Ramos (cell line): ENCODE results near the gene TNKS1BP1.
"Not testable (repeated sequence)": the region's sequence is repeated elsewhere in the genome, so short reads cannot be mapped to it uniquely, and the experiment has no call there.

Experiments
- in situ Hi-C: fragments of 300-500 bp; cut with MboI; formaldehyde crosslinking; loops from one replicate; pipeline ENCODE4 v1.14.3; 2022; ENCODE audit warnings: low sequenced_read_pairs; ENCODE audit not compliant: unreplicated experiment

TNKS1BP1 gene

GRCh38 chr11:57357310-57357709 lies 32.6 kb upstream of the TNKS1BP1 start:
- in situ Hi-C loops, result no loop called here

GRCh38 chr11:57356268-57356667 lies 31.5 kb upstream of the TNKS1BP1 start:
- in situ Hi-C loops, result no loop called here

GRCh38 chr11:57354699-57355098 lies 29.9 kb upstream of the TNKS1BP1 start:
- in situ Hi-C loops, result no loop called here

- in situ Hi-C loops, result no loop called here
Measured at GRCh38 chr11:57353852-57354251, 29.1 kb upstream of the TNKS1BP1 start.

GRCh38 chr11:57353446-57353845 lies 28.7 kb upstream of the TNKS1BP1 start:
- in situ Hi-C loops, result no loop called here

- in situ Hi-C loops, result no loop called here
Measured at GRCh38 chr11:57353036-57353435, 28.3 kb upstream of the TNKS1BP1 start.

- in situ Hi-C loops, result loop anchor here (5.0 to 10.0 kb wide), 2 partner anchors 215 to 293 kb away; partner anchors contain the start of gene UBE2L6
Measured at GRCh38 chr11:57349491-57350274, 24.9 kb upstream of the TNKS1BP1 start.

GRCh38 chr11:57348636-57349313 lies 24.0 kb upstream of the TNKS1BP1 start:
- in situ Hi-C loops, result loop anchor here (5.0 to 10.0 kb wide), 2 partner anchors 216 to 294 kb away; partner anchors contain the start of gene UBE2L6

- in situ Hi-C loops, result loop anchor here (5.0 to 10.0 kb wide), 2 partner anchors 217 to 294 kb away; partner anchors contain the start of gene UBE2L6
Measured at GRCh38 chr11:57348052-57348451, 23.3 kb upstream of the TNKS1BP1 start.

- in situ Hi-C loops, result loop anchor here (5.0 to 10.0 kb wide), 2 partner anchors 217 to 295 kb away; partner anchors contain the start of gene UBE2L6
Measured at GRCh38 chr11:57347336-57347735, 22.6 kb upstream of the TNKS1BP1 start.

GRCh38 chr11:57345555-57346211 lies 20.9 kb upstream of the TNKS1BP1 start:
- in situ Hi-C loops, result loop anchor here (5.0 to 10.0 kb wide), 2 partner anchors 219 to 297 kb away; partner anchors contain the start of gene UBE2L6

- in situ Hi-C loops, result loop anchor here (5.0 to 10.0 kb wide), 2 partner anchors 220 to 297 kb away; partner anchors contain the start of gene UBE2L6
Measured at GRCh38 chr11:57344826-57345225, 20.1 kb upstream of the TNKS1BP1 start.

GRCh38 chr11:57343825-57344224 lies 19.1 kb upstream of the TNKS1BP1 start:
- in situ Hi-C loops, result loop anchor here (10.0 kb wide), 1 partner anchor 221 kb away; the partner anchor contains the start of gene UBE2L6

GRCh38 chr11:57342702-57343101 lies 17.9 kb upstream of the TNKS1BP1 start:
- in situ Hi-C loops, result loop anchor here (10.0 kb wide), 1 partner anchor 222 kb away; the partner anchor contains the start of gene UBE2L6

- in situ Hi-C loops, result loop anchor here (10.0 kb wide), 1 partner anchor 223 kb away; the partner anchor contains the start of gene UBE2L6
Measured at GRCh38 chr11:57341250-57341808, 16.6 kb upstream of the TNKS1BP1 start.

- in situ Hi-C loops, result loop anchor here (10.0 kb wide), 1 partner anchor 225 kb away; the partner anchor contains the start of gene UBE2L6
Measured at GRCh38 chr11:57340039-57340615, 15.4 kb upstream of the TNKS1BP1 start.

- in situ Hi-C loops, result no loop called here
Measured at GRCh38 chr11:57339328-57339727, 14.6 kb upstream of the TNKS1BP1 start.

GRCh38 chr11:57338142-57338541 lies 13.4 kb upstream of the TNKS1BP1 start, which contains the start of gene P2RX3:
TSS of gene P2RX3 (plus strand) at chr11:57338352. CDS start at chr11:57338551, 199 bp downstream.
- in situ Hi-C loops, result no loop called here

- in situ Hi-C loops, result not testable (repeated sequence)
Measured at GRCh38 chr11:57336856-57337255, 12.1 kb upstream of the TNKS1BP1 start.
